ENCODE results near the gene DDX47.

The DDX47 gene

GRCh38 chr12:12788131-12788530 lies 25.0 kb upstream of the DDX47 start:
- no peak overlapping the region for H3K4me3 ChIP-seq (replicated peaks; ENCODE audit: low read depth, low read length)
- TF ChIP-seq, protein P1, sequence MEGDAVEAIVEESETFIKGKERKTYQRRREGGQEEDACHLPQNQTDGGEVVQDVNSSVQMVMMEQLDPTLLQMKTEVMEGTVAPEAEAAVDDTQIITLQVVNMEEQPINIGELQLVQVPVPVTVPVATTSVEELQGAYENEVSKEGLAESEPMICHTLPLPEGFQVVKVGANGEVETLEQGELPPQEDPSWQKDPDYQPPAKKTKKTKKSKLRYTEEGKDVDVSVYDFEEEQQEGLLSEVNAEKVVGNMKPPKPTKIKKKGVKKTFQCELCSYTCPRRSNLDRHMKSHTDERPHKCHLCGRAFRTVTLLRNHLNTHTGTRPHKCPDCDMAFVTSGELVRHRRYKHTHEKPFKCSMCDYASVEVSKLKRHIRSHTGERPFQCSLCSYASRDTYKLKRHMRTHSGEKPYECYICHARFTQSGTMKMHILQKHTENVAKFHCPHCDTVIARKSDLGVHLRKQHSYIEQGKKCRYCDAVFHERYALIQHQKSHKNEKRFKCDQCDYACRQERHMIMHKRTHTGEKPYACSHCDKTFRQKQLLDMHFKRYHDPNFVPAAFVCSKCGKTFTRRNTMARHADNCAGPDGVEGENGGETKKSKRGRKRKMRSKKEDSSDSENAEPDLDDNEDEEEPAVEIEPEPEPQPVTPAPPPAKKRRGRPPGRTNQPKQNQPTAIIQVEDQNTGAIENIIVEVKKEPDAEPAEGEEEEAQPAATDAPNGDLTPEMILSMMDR (IDR thresholded peaks at IDR 0.05; ENCODE audit: low read depth, low read length, missing control alignments) = no peak
- DNase-seq (ENCODE audit: extremely low read depth, low read depth) = no peak

DNA sequence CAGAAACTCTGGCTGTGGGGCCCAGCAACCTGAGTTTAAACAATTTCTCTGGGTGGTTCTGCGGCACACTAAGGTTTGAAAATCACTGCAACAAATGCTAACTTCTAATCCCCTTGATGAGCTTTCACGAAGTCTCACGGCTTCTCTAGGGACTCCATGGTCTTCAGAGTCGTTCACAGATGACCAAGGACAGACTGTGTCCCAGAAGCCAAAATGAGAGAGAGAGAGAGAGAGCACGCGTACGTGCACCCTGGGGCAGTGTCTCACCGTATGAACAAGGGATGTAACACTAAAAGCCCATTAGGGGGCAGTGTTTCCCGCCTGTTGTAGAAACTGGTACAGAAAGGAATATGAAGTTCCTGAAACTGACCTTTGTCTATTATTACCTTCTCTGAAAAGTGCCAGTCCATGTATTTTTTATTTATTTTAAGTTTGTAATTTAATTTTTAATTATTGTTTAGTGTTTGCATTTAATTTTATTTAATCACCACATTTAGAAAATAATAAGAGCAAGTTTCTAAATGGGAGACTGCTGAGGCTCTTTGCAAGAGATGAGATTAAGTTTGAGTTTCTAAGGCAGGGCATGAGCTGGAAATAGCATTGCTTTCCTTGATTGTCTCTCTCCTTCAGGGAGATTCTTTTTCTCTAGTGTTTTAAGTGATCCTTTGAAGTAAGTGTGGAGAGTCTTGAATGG lies 24.3 kb upstream of the DDX47 start:
- DNase-seq (ENCODE audit: extremely low read depth, low read depth) = peak; percentile 73
- no peak overlapping the region for H3K4me3 ChIP-seq (replicated peaks; ENCODE audit: low read depth, low read length)
- TF ChIP-seq, protein P1 (IDR thresholded peaks at IDR 0.05; ENCODE audit: low read depth, low read length, missing control alignments) = peak; percentile 76

DNA sequence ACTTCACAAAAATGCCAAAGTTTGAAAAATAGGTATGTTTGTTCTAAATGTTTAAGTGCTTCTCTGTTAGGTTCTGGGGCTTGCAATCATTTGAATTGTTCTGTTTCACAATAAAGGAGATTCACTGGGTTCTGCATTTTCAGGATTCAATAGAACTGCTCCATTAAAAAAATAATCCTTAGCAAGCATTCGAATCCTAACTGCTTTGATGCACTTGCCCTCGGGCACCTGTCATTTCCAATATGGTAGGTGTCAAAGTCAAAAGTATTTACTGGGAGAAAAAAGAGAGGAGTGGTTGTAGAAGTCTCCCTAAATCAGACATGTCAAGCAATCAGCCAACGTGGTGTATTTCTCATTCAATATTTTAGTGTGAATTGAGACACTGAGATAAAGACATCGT lies 22.2 kb upstream of the DDX47 start:
- DNase-seq (ENCODE audit: extremely low read depth, low read depth) = no peak
- TF ChIP-seq, protein P1 (IDR thresholded peaks at IDR 0.05; ENCODE audit: low read depth, low read length, missing control alignments) = no peak
- no peak overlapping the region for H3K4me3 ChIP-seq (replicated peaks; ENCODE audit: low read depth, low read length)

DNA sequence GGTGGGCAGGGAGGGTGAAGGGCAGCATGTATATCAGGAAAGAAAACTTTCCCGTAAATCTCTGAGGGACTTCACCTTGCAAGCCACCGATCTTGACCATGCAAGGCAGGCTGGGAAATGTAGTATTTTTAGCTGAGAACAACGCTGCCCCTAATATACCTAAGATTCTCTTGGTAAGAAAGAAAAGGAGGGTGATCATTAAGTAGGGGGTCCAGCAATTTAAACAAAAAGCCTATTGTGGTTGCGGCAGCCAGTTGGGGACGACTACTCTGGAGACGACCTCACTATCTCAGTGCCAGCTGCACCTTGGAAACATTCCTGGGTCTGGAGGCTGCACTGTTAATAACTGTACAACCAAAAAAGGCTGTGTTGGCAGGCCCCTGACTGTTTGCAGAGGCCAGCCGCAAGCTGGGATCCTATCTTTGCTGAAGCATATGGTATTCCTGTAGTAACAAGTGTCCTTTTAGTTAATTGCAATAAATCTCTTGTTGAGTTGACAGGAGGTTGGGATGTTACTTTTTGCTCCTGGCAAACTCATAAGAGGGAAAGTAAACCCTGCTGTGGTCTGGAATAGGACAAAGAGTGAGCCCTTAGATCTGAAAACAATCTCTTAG lies 21.3 kb upstream of the DDX47 start:
- TF ChIP-seq, protein P1 (IDR thresholded peaks at IDR 0.05; ENCODE audit: low read depth, low read length, missing control alignments) = no peak
- H3K4me3 ChIP-seq (replicated peaks; ENCODE audit: low read depth, low read length) = no peak overlapping the region
- no peak for DNase-seq (ENCODE audit: extremely low read depth, low read depth)

- TF ChIP-seq, protein P1 (IDR thresholded peaks at IDR 0.05; ENCODE audit: low read depth, low read length, missing control alignments) = no peak
- no peak overlapping the region for H3K4me3 ChIP-seq (replicated peaks; ENCODE audit: low read depth, low read length)
- DNase-seq (ENCODE audit: extremely low read depth, low read depth) = no peak
These were observed 20.7 kb upstream of the DDX47 start for GRCh38 chr12:12792421-12792820.

- DNase-seq (ENCODE audit: extremely low read depth, low read depth) = no peak
- H3K4me3 ChIP-seq (replicated peaks; ENCODE audit: low read depth, low read length) = no peak overlapping the region
- TF ChIP-seq, protein P1 (IDR thresholded peaks at IDR 0.05; ENCODE audit: low read depth, low read length, missing control alignments) = no peak
These were observed 18.5 kb upstream of the DDX47 start for GRCh38 chr12:12794686-12795085.

Data from HFF-Myc (cell line).